NCI-H748 (cell line): ENCODE measurements around the gene MUC20.
"Not testable (repeated sequence)": the region's sequence is repeated elsewhere in the genome, so short reads cannot be mapped to it uniquely, and the experiment has no call there.

Experiments
- DNase-seq: peaks from one replicate; lab custom pipeline; 2025; ENCODE audit not compliant: unreplicated experiment; lab: John Stamatoyannopoulos, UW

MUC20 gene

DNA sequence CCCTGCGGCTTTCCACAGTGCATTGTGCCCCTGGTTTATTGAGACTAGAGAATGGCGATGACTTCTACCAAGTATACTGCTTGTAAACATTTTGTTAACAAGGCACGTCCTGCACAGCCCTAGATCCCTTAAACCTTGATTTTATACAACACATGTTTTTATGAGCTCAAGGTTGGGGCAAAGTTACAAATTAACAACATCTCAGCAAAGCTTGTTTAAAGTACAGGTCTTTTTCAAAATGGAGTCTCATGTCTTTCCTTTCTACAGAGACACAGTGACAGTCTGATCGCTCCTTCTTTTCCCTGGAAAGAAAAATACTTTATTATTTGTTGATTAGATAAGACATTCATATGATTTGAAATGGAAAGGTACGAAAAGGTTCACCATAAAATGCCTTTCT is 8.0 kb downstream of the MUC20 start:
- DNase-seq, result not testable (repeated sequence)

DNA sequence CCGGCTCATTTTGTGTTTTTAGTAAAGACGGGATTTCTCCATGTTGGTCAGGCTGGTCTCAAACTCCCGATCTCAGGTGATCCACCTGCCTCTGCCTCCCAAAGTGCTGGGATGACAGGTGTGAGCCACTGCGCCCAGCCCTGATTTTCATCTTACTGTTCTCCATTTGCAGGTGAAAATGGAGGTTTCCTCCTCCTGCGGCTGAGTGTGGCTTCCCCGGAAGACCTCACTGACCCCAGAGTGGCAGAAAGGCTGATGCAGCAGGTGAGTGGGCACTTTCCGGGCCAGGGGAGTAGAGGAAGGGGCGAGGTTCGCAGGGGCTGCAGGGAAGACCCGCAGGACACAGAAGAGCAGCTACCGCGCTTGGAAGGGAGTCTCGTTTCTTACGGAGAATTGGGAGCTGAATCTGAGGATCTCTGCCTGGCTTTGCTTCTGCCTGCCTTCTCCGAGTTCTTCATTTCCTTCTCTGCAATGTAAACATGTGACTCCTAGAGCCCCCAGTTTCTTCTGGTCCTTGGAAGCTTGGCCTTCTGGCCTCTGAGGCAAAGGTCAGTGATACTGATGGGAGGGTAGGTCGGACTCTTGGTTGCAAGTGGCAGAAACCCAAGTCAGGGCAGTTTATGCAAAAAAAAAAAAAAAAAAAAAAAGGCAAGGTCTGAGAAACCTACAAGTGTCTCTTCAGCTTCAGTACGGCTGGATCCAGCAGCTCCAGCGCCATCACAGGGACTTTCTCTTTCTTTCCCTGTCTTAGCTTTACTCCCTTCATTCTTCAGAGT is 8.9 kb downstream of the MUC20 start:
- no peak for DNase-seq

DNA sequence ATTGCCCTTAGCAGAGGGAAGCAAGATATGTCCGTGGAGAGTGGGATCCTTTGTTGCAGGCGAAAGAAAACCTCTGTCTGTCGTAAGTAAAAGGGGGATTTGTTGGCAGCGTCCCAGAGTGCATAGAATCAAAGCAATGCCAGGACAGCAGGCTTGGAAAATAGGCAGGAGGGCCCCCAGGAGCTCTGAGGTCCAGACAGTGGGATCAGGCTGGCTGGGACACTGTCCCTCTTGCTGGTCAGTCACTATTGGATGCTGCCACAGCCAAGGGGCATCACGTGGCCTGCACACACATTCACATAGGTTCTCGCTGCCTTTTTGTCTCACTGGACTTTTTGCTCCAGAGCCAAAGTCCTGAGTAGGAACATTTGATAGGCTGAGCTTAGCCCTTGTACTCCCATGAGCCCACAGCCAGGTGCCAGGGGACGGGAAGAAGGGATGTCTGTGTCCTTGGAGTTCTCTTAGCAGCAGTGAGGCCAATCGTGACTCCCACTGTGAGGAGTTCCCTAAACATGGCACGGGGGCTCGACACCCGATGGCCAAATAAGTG is 10.7 kb downstream of the MUC20 start:
- no peak for DNase-seq

DNA sequence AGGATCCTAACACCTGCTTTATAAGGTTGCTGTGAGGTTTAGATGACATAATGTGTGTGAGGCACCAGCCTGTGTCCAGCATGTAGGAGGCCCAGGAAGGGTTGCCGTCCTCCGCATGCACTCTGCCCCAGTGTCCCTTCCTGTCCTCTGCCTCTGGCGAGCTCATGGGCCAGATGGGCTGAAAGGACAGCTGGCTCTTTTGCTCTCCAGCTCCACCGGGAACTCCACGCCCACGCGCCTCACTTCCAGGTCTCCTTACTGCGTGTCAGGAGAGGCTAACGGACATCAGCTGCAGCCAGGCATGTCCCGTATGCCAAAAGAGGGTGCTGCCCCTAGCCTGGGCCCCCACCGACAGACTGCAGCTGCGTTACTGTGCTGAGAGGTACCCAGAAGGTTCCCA is 12.2 kb downstream of the MUC20 start:
- DNase-seq, result no peak

GRCh38 chr3:195735036-195735695 is 14.4 kb downstream of the MUC20 start:
- no peak for DNase-seq

- no peak for DNase-seq
Observed at GRCh38 chr3:195736866-195737490, 16.2 kb downstream of the MUC20 start.

- DNase-seq, result not testable (repeated sequence)
Observed at GRCh38 chr3:195737782-195738181, 17.0 kb downstream of the MUC20 start.

DNA sequence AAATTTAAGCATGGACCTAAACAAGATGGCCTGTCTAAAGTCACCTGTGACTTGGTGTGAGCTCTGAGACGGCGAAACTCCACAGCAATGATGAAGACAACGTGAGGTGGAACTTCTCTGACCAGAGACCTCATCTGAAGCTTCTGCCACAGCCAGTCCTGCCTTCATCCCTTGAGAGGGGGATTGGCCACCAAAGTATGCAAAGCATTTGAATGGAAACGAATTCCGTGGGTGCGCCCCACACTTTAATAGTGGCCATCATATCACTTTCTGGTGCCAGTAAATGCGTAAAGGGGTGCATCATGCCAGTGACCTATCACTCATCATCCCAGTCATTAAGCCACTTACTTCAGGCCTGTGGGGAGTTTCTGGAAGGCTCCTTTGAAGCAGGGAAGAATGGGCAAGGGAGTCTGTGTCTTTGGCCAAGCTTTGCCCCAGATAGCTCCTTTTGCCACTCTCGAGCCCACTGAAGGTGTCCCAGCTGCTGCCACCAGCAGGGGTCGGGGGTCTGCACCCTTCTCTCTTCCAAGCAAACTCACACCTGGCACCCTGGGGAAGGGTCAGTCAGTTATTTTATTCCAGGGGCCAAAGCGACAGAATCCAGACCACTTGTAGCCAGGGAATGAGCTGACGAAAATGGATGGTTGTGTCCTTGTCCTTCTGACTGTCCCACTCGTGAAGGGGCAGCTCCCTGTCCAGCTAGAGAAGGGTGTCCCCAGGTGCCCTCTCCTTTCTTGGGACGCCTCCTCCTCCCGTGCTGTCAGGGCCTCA is 17.7 kb downstream of the MUC20 start:
- no peak for DNase-seq

- no peak for DNase-seq
Observed at GRCh38 chr3:195739561-195740111, 18.9 kb downstream of the MUC20 start.

DNA sequence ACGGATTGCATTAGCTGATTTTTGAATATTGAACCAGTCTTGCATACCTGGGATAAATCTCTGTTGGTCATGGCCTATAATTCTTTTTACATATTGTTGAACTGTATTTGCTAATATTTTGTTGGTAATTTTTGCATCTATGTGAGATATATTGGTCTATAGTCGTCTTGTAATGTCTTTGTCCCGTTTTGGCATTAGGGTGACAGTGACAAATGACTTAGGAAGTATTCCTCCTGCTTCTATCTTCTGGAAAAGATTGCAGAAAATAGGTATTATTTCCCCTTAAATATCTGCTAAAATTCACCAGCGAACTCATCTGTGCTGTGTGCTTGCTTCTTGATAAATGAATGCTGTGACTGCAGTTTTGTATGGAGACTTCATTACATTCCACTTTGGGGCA is 23.7 kb downstream of the MUC20 start:
- DNase-seq, result no peak

DNA sequence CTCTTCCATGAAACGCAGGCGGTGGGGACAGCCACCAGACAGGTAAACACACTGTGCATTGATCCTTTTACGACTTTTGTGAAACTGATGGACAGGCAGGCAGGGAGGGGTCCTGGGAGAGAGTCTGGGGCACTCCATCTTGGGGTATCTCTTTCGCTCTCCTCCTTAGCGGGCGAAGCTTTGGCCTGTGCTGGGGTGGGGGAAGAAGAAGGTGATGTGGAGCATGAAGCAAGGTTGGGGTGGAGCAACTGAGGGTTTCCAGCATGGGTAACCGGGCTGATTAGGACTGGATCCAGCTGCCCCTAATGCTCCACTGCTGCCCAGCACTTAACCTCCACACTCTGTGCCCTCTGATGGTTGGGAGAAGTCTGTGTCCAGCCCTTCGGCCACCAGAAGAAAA is 25.6 kb downstream of the MUC20 start:
- DNase-seq, result no peak

- DNase-seq, result no peak
Observed at GRCh38 chr3:195746751-195747150, 26.0 kb downstream of the MUC20 start.

DNA sequence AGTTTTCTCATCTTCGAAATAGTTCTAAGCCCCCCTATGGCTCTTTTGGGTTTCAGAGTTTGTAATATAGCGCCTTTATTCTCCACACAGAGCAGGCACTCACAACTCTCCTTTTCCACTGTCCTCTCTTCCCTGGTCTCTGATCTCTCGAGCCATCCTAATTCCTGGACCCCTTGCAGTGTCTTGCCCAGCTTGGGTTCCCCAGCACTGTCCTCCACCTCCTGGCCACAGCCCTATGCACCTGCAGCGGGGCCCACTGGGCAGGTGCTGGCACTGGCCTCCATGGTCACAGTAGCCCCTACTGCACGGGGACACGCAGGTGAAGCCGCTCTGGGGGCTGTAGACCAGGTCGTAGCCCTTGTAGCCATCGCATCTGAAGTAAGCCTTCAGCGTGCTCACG is 27.9 kb downstream of the MUC20 start:
- no peak for DNase-seq

DNA sequence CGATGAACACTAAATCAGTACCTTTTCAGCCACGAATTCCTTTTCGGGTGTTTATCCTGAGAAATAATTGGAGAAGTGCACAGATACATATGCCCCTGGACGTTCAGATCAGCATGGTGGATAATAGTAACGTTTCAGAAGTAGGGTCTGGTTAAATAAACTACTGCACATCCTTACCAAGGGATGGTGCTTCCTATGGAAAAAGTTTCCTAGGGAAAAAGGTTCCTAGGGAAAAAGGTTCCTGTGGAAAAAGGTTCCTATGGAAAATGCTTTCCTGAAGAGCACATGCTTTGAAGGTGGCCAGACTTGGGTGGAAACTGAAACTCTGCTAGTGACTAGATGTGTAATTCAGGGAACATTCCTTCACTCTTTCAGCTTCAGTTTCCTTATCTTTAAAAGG is 28.3 kb downstream of the MUC20 start:
- not testable (repeated sequence) for DNase-seq

DNA sequence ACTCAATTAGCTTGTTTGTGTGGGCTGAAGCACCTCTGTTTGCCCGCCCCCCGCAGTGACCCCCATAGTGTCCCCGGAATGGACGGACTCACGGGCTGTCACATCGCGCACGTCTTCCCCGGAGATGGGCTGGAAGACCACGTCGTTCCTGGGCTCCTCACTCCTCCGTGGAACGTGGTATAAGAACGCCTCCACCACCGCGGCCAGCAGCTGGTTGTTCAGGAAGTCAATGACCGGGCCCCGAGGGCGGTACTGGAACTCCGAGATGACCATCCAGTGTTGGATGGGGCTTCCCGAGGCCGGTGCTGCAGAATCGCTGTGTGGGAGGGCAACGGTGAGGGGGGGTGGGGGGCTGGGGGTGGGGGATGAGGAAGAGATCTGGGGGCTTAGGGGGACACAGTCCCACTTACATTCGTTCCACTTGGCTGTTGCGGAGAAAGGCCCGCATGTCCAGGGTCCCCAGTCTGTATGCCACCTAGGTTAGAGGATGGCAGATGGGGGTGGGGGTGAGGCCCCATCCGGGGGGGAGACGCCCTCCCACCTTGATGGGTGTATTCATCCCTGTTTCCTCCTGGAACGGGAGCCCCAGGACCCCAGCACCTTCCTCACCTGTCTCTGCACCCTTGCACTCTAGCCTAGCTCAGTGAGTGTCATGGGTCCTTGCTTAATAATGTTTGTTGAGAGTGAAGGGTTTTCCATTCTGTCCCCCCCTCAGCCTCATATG is 30.2 kb downstream of the MUC20 start:
- DNase-seq, result peak; percentile 15

DNA sequence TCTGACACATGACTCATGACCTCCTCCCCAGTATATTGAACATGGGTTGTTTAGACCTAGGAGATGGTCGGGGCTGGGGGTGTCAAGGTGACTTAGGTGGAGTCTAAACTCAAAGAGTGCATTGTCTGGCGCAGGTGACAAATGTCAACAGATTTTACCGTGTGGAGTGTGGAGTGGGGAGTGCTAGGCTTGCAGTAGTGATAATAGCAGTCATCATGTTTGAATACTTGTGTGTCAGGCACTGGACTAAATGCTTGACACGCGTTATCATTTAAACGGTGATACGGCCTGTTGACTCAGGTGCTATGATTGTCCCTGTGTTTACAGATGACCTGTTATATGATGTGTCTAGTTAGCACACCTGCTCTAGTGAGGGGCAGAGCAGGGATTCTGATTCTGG is 30.8 kb downstream of the MUC20 start:
- peak; percentile 96 for DNase-seq

- no peak for DNase-seq
Observed at GRCh38 chr3:195752066-195752465, 31.3 kb downstream of the MUC20 start.

GRCh38 chr3:195752546-195753331 is 32.0 kb downstream of the MUC20 start:
- peak; percentile 43 for DNase-seq

DNA sequence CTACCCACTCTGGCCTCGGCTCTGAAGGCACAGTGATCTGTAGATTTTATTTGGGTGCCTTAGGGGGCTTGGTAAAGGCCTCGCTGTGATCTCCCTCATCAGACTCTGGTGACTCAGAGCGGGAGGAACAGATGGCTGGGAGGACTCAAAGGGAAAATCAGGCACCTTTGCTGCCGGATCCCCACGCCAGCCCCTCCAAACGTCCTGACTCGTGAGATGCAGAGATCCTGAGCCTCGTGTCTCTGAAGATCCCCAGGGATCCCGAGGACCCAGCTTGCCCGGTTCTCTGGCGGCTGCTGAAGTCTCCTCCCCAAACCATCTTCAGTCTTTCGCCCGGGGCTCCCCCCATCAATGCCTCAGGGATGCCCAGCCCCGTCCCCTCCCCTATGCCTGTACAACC is 32.8 kb downstream of the MUC20 start:
- no peak for DNase-seq
